Measurements from ENCODE around the gene UQCRQ. TPM values are rescaled to one million over a fixed set of nuclear protein-coding genes. Genes with fewer than 3 reads are reported as not detected.

Gene UQCRQ
- total RNA-seq, 1 experiment from 2014 or later: 306 TPM

DNA sequence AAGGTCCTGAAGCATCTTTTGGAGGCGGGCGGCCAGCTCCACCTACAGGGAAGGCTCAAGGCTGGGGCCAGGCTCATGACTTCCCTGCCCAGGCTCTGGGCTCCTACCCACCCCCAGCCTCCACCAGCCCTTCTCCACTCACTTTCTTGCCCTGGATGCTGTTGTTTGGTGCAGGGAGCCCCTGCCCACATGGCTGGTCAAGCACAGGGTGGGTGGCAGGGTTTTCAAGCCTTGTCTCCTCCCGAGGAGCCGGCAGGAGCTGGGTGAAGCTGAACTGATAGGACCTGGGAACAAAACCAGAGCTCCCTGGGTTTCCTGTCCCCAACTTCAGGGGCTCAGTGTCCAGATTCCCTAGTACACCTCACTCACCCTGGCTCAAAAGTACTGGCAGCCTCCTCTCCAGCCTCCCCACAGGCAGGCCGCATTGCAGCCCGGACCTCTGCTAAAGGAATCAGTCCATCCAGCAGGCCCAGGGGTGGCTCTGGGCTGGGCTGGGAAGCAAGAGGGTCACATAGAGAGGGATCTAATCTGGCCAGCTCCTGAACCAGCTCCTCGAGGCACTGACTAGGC is 42.9 kb upstream of the UQCRQ start:
- Histone ChIP-seq H4K91ac (ENCODE audit: insufficient read length, low read depth, low read length) (no peak overlapping the region), H3K4me1 (ENCODE audit: insufficient read depth, low read length) (peaks cover 3% of the 10 kb centered on the region), H4K8ac (replicated peaks; ENCODE audit: insufficient read length, low read depth, low read length) (no peak overlapping the region), H3K23me2 (ENCODE audit: insufficient read length, low read depth, low read length, poor library complexity, severe bottlenecking) (peaks cover 14% of the 10 kb centered on the region), H3T11ph (ENCODE audit: low read length) (no peak overlapping the region), H2AK5ac (ENCODE audit: insufficient read length, low read length) (no peak overlapping the region), H2BK5ac (ENCODE audit: insufficient read length, low read length) (no peak overlapping the region), H3K4ac (ENCODE audit: low read depth, low read length) (no peak overlapping the region), H3K56ac (ENCODE audit: insufficient read length, low read depth, low read length) (no peak overlapping the region), H2AFZ (ENCODE audit: low read length) (no peak overlapping the region), H3K79me2 (ENCODE audit: insufficient read depth, low read length) (no peaks in the 10 kb centered on the region), H3K18ac (ENCODE audit: insufficient read length, low read depth, low read length) (peak overlapping the region; percentile 68), H3K23ac (ENCODE audit: insufficient read length, low read depth, low read length) (no peak overlapping the region), H3K4me2 (ENCODE audit: insufficient read depth, insufficient read length, low read length) (no peak overlapping the region), H3K9ac (ENCODE audit: extremely low read depth, insufficient read length, low read length) (no peak overlapping the region), H2BK12ac (ENCODE audit: insufficient read length, low read depth, low read length) (no peak overlapping the region), H3K79me1 (ENCODE audit: insufficient read depth, low read depth, low read length, poor library complexity, severe bottlenecking) (no peaks in the 10 kb centered on the region), H2BK20ac (ENCODE audit: low read depth, low read length, poor library complexity, severe bottlenecking) (no peak overlapping the region), H3K9me3 (ENCODE audit: control insufficient read depth, low read depth, low read length) (no peaks in the 10 kb centered on the region), H2BK15ac (ENCODE audit: low read depth, low read length) (no peak overlapping the region), H3K27ac (ENCODE audit: insufficient read length, low read depth, low read length) (no peak overlapping the region), H2BK120ac (ENCODE audit: low read depth, low read length, poor library complexity, severe bottlenecking) (no peak overlapping the region), H3K14ac (ENCODE audit: insufficient read depth, low read length) (peak overlapping the region; percentile 86), H4K5ac (ENCODE audit: insufficient read length, low read depth, low read length) (no peak overlapping the region), H3K27me3 (ENCODE audit: insufficient read depth, low read length) (peaks cover 16% of the 10 kb centered on the region; the same call in 1 of the 2 replicates), H4K20me1 (ENCODE audit: control insufficient read depth, insufficient read depth, insufficient read length) (no peaks in the 10 kb centered on the region)
- TF ChIP-seq, protein P1, sequence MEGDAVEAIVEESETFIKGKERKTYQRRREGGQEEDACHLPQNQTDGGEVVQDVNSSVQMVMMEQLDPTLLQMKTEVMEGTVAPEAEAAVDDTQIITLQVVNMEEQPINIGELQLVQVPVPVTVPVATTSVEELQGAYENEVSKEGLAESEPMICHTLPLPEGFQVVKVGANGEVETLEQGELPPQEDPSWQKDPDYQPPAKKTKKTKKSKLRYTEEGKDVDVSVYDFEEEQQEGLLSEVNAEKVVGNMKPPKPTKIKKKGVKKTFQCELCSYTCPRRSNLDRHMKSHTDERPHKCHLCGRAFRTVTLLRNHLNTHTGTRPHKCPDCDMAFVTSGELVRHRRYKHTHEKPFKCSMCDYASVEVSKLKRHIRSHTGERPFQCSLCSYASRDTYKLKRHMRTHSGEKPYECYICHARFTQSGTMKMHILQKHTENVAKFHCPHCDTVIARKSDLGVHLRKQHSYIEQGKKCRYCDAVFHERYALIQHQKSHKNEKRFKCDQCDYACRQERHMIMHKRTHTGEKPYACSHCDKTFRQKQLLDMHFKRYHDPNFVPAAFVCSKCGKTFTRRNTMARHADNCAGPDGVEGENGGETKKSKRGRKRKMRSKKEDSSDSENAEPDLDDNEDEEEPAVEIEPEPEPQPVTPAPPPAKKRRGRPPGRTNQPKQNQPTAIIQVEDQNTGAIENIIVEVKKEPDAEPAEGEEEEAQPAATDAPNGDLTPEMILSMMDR (conservative IDR thresholded peaks at IDR 0.05): no peak
- H3K4me1 Mint-ChIP-seq: peaks cover 13 to 24% of the 10 kb centered on the region in 2 experiments
- DNase-seq: no peak
- H3K9me3 Mint-ChIP-seq: no peaks in the 10 kb centered on the region; a peak in 1 of 5 replicates
- H3K4me3 Mint-ChIP-seq: peak overlapping the region in 1 of 2 experiments; percentile 43; a peak in 2 of 5 replicates
- peaks cover 69% of the 10 kb centered on the region for H3K27me3 Mint-ChIP-seq (ENCODE audit: low read depth)
- peaks cover 3 to 6% (median 4%) of the 10 kb centered on the region in 3 experiments; a peak in 6 of 7 replicates for H3K36me3 Mint-ChIP-seq (ENCODE audit: insufficient read depth in 1 of 3, low read depth in 3 of 3)
- WGBS (ENCODE audit: extremely low coverage, insufficient read length, low lambda C conversion rate): no CpG with 5 or more reads among the region's 7 CpGs
- no peak overlapping the region for H3K27ac Mint-ChIP-seq

Measured in H9 (cell line).